HG02943 (cell line): Measurements from ENCODE around the gene DLG2.
"Not testable (repeated sequence)": the region's sequence is repeated elsewhere in the genome, so short reads cannot be mapped to it uniquely, and the experiment has no call there.

Experiments
- ATAC-seq: cut with Tn5 transposase; IDR thresholded peaks from one replicate; pipeline ENCODE4 v1.9.1; 2021; ENCODE audit warnings: mild to moderate bottlenecking, low read depth, moderate library complexity; ENCODE audit not compliant: unreplicated experiment

DLG2 gene

DNA sequence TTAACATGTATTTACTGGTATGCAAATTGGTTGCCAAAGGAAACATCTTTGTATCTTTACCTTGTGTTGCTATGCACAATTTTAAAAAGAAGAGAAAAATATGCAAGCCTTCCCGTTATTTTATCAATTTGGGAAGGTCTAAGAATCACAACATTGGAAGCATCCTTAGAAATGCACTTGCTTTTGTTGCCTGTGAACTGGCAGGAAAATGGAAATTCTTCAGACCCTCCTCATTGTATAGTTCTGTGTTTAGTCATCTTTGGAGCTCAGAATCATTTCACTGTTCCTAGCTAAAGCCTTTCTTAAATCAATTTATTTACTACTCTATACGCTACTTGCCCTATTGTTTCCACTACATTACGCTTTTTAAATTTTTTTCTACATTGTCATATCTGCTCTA, 574.5 kb downstream of the DLG2 start:
- no peak for ATAC-seq

DNA sequence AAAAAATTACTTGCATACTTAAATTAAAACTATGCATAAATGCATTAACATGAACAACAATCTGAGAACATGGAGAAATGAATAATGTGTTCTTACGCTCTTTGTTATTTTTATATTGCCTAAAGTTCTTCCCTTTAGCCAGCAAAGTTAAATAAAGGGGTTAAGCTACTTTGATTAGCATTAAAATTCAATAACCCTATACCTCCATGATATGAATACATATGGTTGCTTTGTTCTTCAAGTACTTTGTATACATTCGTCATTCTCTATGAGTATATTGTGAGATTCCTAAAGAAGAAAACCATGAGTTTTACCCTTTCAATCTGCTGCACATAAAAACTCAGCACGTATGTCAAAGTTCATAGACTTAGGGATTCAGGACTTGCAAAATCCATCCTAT, 578.3 kb downstream of the DLG2 start:
- no peak for ATAC-seq

DNA sequence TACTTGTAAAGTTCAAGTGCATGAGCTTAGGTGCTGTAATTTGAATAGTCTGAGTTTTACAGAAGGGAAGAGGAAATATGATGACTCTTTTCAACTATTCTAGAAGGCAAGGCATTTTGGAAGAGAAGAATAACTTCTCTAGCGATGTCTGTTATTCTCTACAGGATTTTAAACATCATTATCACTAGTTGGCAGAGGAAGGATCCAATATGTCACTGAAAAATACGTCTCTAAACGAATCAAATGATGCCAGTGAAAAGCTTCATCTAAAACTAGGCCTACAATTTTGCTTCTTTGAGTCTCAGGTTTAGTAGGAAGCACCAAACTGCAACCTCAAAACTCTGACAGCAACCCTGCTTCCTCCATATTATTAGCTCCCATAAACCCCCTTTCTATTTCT, 581.4 kb downstream of the DLG2 start:
- no peak for ATAC-seq

DNA sequence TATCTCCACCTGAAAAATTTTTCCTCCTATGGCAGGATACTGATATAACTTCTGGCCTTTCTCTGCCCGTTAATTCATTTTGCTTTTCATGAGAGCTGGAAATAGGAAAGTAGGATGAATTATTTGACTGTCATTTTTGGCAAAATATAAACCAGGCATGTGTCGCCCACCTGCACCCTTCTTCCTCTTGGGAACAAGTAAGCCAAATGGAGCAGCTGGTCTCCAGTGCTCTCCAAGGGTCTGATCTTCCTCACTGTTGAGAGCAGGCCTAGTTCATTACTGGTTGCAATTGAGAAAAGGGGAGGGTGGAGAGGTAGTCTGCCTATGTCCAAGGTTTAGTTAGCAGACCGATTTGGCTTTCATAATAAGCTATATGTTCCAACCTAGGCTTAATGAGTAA, 582.2 kb downstream of the DLG2 start:
- no peak for ATAC-seq

DNA sequence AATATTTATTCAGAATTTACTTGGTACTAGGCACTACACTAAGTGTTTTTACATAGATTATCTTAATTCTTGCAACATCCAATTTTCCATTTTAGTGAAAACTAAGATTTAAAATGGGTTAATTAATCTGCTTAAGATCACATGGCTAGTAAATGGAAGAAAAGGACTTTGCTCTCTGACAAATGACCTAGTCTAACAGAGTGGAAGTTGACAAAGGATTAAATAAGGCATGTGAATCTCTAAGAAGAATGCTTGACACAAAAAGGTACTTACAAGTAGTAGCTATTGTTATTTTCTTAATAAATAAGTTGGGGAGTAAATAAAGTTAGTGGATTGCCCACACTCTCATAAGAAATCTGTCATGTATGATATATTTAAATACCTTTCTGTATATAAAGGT, 584.8 kb downstream of the DLG2 start:
- ATAC-seq = no peak

DNA sequence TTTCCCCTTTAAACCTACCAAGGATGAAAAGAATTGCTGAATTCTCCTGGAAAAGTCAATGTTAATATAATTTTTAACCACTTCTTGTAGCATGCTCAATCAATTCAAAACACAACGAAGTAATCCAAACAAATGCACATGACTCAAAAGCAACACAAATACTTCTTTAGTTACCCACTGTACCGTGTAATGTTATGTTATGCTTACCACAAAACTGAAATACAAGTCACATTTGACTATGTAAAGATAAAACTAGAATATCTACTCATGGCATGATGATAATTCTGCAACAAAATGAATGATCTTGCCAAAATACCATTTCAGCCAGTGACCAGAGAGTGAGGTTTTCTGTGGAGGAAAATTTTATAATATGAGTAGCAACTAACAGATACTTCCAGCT, 587.0 kb downstream of the DLG2 start:
- no peak for ATAC-seq

DNA sequence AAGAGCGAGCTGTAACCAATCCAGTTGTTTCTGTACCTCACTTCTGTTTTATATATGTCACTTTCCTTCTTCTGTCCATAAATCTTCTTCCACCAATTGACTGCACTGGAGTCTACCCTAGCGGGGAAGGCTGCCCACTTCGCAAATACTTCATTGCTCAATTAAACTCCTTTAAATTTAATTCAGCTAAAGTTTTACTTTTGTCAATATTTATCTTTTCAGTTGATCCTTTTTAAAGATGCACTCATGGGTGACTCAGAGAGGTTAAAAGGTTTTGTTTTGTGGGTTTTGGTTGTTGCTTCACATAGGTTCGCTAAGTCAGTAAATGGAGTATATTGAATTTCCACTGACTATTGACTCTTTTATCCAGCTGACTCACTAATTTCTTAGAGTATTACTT, 597.2 kb downstream of the DLG2 start:
- ATAC-seq = no peak

DNA sequence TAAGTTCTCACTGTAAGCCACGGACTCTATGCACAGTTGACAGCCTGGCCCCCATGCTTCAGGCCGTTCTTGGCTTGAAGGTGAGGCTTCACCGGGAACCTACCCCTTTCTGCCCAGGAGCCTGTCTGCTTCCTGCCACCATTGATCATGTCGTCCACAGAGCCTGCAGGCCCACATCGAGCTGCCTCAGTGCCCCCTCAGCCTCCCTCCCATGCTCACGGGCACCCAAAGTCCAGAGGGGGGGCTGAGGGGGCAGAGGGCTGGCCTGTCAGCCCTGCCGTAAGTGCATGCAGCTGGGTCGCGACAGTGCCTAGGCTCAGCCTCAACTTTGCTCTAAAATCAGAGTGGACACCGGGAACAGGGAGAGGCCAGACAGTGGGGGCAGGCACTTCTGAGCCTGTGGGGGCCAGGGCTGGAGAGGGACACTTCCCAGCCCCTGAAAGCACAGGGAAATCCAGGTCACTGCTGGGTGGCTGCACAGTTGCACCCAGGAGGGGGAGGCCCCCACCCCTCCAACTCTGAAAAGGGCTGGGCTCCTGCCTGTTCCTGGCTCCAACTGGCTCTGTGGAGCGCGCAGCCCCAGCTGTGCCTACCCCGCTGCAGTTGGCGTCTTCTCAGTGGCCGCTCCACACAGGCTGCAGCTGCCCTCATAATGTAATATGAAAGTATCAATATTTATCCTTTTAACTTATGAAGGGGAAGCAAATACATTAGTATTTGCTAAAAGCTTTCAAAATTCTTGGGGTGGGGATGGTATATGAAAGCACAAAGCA, 598.6 kb downstream of the DLG2 start:
- no peak for ATAC-seq

DNA sequence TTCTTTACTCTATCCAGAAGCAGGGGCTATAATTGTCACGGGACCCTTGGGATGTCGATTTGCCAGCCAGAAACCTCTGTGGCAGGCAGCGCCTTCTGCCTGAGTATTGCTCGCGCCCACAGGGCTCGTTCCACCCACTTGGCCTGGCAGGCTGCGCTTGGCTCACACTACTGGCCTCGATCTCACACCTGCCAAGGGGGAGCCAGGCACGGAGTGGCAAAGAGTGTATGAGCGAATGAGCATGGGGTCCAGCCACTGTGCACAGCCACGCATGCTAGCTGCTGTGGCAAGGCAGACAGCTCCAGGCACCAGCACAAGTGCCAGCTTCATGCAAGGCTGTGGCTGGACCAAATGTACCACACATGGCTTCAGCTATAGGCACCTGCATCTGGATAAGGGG, 599.8 kb downstream of the DLG2 start:
- no peak for ATAC-seq

DNA sequence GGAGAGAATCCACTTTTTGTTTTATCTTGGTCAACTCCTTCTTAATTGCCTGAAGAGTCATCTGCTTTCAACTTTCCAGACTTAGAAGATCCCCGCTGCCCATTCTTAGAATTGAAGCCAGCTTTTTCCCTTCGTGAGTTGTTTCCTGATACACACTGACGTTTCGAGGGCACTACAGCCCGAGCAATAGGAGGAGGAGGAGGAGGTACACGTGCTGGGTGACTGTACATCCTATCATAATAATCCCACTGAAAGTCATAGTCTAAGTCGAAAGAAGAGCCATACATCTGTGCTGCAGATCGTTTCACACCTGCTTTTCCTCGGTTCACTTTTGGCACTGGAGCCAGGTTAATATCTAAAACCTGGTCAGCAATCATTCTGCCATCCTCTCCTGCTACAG, 606.1 kb downstream of the DLG2 start:
- no peak for ATAC-seq

DNA sequence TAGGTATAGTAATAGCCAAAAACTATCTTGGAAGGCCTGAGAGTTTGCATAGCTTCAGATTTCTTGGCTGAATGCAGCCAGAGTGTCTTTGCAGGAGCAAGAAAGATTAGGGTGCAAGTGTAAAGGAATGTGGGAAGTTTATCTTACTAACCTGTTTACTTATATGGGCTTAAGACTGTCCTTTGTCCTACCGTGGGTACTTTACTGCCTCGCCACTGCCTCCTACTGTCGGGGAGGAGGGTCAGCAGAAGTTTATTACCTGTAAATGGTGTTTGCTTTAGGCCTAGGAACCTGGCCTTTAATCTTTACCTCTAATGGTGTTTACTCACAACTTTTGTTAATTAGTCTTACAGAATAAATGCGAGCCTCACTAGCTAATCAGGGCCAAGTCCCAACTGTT, 633.8 kb downstream of the DLG2 start:
- ATAC-seq = no peak

DNA sequence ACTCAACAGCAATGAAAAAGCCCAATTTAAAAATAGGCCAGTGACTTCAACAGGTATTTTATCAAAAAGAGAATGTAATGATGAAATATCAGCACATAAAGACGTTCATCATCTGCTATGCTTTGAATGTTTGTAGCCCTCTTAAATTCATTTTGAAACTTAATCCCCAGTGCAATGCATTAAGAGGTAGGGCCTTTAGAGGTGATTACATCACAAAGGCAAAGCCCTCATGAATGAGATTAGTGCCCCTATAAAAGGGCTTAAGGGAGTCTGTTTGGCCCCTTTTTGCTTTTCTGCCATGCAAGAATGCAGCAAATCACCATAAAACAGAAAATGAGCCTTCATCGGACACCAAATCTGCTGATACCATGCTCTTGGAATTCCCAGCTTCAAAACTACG, 637.0 kb downstream of the DLG2 start:
- ATAC-seq = no peak

DNA sequence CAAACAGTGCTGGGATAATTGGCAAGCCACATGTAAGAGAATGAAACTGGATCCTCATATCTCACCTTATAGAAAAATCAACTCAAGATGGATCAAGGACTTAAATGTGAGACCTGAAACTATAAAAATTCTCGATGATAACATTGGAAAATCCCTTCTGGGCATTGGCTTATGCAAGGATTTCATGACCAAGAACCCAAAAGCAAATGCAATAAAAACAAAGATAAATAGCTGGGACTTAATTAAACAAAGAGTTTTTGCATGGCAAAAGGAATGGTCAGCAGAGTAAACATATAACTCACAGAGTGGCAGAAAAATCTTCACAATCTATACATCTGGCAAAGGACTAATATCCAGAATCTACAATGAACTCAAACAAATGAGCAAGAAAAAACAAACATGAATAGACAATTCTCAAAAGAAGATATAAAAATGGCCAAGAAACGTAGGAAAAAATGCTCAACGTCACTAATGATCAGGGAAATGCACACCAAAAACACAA, 639.4 kb downstream of the DLG2 start:
- not testable (repeated sequence) for ATAC-seq

DNA sequence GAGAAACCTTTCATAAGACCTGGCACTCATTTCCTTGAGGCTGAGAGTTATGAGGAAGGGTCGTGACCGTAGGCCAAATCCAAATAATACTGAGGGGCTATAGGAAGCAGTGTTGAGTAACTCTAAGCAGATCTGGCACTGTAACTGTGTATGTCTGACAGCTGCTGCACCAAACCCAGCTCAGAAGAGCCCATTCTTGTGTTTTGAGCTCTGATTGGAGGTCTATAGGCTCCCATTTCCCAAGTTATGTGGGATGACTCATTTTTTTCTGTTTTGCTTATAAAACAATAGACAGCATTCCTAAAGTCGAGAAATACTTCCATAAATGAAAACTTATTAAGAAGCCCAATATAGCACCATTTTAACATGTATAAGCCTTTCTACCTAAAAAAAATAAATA, 645.8 kb downstream of the DLG2 start:
- no peak for ATAC-seq

DNA sequence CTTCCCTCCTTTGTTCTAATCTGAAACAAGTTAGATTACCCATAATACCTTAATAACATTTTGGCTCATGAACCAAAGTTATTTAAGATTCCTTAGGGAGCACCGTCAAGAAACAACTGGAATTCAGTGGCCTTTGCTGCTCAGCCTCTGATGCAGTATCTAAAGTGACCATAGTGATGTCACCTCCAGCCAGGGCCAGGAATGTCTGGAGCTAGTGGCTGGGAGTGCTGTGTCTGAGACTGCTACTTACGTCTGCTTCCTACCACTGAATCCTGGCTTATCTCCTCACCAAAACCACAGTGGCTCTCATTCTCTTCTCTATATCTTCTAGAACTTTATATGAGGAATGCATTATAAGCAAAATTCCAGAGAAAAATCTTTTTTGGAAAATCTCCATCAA, 658.0 kb downstream of the DLG2 start:
- ATAC-seq = no peak

DNA sequence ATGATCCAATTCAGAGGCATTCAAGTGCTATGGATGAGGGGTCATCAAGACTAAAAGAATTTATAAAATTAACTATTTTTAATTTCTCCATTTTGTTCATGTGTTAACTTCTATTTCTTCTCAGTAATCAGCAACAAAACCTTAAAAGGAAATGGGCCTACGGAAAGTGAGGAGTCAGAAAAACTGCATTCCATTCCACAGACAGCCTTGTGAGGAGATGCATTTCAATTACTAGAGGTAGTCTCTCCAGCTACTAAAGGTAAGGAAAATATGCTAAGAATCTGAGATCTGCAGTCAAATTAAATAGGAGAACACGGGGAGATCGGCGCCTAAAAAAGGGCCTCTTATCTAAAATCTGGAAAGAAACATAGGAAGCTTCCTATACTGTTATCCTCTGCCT, 661.7 kb downstream of the DLG2 start:
- ATAC-seq = no peak

DNA sequence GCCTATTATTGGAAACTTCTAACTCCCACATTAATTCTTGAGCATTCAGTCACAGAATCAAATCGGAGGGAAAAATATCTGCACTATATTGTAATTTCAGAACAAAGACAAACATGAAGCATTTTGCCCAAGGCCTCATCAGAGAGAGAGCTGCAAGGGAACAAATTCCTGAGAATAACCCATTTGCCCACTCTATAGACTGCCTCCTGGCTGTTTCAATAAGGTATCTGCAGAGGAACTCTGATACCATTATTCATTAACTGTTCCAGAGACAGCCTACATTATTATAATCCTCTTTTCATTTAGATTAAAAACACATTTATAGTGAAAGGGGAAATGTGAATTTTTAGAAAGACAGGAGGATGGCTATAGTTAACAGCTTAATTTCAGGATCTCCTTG, 663.9 kb downstream of the DLG2 start:
- ATAC-seq = no peak

DNA sequence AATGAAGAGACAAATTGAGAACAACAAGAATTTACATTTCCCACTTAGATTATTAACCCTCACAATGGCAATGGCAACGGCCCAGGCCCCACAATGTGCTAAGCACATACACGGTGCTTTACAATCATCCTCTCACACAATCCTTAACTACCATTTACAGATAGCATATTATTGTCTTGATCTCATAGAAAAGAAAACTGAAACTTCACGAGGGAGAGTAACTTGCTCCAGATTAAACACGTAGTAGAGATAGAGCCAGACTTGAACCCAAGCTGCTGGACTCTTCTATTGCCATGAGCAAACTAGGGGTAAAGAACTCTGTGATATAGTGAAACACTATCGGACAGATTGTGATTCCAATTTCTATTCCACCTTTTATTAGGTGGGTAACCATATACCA, 665.1 kb downstream of the DLG2 start:
- ATAC-seq = no peak

DNA sequence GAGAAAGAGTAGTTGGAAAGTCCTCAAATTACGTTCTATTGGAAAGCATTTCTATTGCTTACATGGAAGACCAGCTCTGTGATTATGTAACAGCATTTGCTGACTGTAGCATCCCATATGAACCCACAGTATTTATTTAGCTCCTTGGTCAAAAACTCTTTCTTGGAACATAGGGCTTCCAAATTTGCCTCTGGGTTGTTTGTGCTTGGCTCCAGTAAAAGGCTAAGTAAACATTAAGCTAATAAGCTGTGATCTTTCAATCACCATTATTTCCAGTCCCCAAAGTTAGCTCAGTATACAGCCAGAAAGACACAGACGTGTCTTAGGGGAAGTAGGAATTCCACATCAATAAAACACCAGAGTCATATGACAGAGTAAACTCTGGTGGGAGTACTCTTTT, 668.8 kb downstream of the DLG2 start:
- ATAC-seq = no peak

DNA sequence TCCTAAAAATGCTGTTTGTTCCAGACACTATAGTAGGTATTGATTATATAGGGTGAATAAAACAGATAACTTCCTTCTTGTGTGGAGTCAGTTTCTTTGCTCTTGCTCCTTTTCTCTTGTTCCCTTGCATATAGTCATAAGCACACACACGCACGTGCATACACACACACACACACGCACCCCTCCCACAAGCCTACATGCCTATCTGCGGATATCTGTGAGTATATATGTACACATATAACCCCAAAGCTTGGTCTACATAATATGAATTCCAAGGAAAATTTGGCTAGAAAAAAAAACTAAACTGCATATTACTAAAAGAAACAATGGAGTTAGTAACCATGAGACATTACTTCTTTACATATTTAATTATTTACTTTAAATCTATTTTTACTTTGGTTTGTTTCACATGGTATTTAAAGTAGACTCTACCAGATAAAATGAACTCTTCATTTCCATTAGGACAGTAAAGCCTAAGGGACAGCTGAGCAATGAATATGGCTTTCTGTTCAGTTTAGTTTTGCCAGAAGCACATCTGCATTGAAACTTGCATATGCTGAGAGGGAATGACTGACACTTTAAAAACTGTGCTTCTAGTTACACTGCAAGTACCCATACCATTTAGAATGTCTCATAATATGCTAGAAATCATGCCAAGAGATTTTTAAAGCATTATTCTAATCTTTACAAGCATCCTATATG, 676.4 kb downstream of the DLG2 start:
- ATAC-seq = no peak

DNA sequence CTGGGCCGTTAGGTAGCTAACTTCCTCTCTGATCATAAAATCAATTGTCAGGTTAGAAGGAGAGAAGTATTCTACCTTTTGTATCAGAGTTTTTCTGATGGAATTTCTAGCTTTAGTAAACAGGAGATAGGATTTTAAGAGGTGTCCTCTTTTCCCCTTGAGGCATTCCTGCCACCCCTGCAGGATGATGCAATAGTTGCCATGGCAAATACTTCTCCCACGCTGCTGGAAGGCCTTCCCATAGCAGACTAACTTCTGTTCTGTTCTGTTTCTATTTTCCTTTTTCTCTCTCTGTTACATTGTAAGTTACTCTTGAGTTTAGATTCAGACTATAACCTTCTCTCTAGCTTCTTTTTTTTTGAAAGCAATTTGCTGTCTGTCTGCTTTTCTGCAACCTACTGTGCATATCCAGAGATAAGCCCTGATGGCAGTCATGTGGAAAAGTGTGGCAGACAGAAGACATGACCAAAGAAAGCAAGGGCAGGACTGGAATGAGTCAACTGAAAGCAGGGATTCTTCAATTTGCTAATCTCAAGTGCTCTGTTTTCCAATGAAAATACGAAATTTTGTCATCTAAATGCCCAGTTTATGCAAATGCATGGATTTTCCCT, 679.1 kb downstream of the DLG2 start:
- ATAC-seq = no peak

DNA sequence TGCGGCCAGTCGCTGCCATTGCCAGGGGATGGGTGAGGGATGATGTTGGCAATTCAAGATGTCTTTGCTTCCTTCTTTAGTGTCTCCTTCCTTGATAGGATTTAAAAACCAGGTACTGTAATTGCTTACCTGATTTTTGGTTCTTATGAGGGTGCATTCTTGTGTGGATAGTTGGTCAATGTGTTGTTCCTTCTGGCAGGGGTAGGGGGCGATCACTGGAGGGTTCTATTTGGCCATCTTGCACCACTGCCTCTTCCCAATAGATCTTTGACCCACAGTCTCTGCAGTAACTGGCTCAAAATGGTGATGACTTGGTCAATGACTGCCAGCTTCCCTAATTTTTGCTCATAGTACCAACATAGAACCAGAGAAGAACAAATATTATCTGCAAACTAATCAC, 680.1 kb downstream of the DLG2 start:
- ATAC-seq = no peak
